Kidney epithelial cell (primary cell): ENCODE results near the gene SPOCD1. TPM values are rescaled to one million over a fixed set of nuclear protein-coding genes. Genes with fewer than 3 reads are reported as not detected.

Experiments used
- DNase-seq: peaks from one replicate; pipeline ENCODE4 v3.0.0-alpha.2; 2010; ENCODE audit warnings: low read depth
- H3K27me3 ChIP-seq: 2 replicates; pipeline ENCODE4 v1.6.0; 2011; ENCODE audit warnings: low read length; ENCODE audit not compliant: control insufficient read depth, insufficient read depth
- H3K36me3 ChIP-seq: 2 replicates; pipeline ENCODE4 v1.5.1; 2011; ENCODE audit warnings: low read length; ENCODE audit not compliant: control insufficient read depth, insufficient read depth
- H3K4me3 ChIP-seq: 2 replicates; pipeline ENCODE4 v1.5.1; 2011; ENCODE audit warnings: low read depth, mild to moderate bottlenecking, control low read depth, low read length
- total RNA-seq: library from RNA; depleted of rRNA; stranded (reverse); fragments of >200 nt; gene quantifications from 2 replicates; pipeline ENCODE4 v1.2.3, GENCODE V29; 2015
- TF ChIP-seq, protein P1 (sequence below): IDR thresholded peaks from 2 replicates; pipeline ENCODE4 v1.5.1; 2011; ENCODE audit warnings: mild to moderate bottlenecking, moderate library complexity, low read length, control low read depth, inconsistent platforms; ENCODE audit not compliant: insufficient read depth, poor library complexity, severe bottlenecking

Gene SPOCD1
- total RNA-seq, 1 donor from 2014 or later, result 31.8 TPM

GRCh38 chr1:31781138-31781755 lies 34.6 kb downstream of the SPOCD1 start:
- Histone ChIP-seq H3K4me3 (no peak overlapping the region), H3K36me3 (no peaks in the 10 kb centered on the region), H3K27me3 (peaks cover 6% of the 10 kb centered on the region)
- no peak for DNase-seq
- TF ChIP-seq, protein P1, sequence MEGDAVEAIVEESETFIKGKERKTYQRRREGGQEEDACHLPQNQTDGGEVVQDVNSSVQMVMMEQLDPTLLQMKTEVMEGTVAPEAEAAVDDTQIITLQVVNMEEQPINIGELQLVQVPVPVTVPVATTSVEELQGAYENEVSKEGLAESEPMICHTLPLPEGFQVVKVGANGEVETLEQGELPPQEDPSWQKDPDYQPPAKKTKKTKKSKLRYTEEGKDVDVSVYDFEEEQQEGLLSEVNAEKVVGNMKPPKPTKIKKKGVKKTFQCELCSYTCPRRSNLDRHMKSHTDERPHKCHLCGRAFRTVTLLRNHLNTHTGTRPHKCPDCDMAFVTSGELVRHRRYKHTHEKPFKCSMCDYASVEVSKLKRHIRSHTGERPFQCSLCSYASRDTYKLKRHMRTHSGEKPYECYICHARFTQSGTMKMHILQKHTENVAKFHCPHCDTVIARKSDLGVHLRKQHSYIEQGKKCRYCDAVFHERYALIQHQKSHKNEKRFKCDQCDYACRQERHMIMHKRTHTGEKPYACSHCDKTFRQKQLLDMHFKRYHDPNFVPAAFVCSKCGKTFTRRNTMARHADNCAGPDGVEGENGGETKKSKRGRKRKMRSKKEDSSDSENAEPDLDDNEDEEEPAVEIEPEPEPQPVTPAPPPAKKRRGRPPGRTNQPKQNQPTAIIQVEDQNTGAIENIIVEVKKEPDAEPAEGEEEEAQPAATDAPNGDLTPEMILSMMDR, result no peak

DNA sequence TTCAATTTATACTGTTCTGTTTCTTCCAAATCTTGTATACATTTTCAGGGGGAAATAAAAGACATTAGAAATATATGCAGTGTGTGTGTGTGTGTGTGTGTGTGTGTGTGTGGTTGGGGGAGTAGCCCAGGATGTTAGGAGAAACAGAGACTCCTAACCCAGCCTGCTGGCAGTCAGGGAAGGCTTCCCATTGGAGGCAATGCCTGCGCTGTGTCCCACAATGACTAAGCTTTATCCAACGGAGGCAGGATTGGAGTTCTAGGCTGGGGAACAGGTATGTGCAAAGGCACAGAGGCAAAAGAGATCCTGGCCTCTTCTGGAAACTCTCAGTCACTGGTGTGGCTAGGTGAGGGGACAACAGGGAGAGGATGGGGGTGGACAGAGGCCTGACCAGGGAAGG lies 35.2 kb downstream of the SPOCD1 start:
- Histone ChIP-seq H3K27me3 (peaks cover 6% of the 10 kb centered on the region), H3K4me3 (no peak overlapping the region), H3K36me3 (no peaks in the 10 kb centered on the region)
- DNase-seq, result no peak
- TF ChIP-seq, protein P1, result no peak

DNA sequence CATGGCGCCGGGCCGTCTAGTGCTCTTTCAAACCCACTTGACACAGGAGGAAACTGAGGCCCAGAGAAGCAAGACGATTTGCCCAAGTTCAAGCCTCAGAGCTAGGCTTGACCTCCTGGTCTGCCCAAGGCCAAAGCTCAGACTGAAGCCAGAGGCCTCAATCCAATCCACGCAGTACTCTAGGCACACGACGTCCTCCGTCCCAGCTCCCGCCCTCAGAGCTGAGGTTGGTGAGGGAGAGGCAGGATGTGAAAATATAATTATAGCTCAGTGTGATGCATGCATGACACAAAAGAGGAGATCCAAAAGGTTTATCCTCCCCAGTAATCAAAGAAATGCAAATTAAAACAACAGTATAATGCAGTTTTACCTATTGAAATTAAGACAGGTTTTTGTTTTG lies 36.1 kb downstream of the SPOCD1 start:
- Histone ChIP-seq H3K27me3 (peaks cover 14% of the 10 kb centered on the region), H3K4me3 (no peak overlapping the region), H3K36me3 (no peaks in the 10 kb centered on the region)
- DNase-seq, result no peak
- TF ChIP-seq, protein P1, result no peak

GRCh38 chr1:31778763-31779488 lies 36.9 kb downstream of the SPOCD1 start:
- Histone ChIP-seq H3K27me3 (peaks cover 18% of the 10 kb centered on the region), H3K4me3 (no peak overlapping the region), H3K36me3 (no peaks in the 10 kb centered on the region)
- DNase-seq, result no peak
- TF ChIP-seq, protein P1, result no peak

- TF ChIP-seq, protein P1, result no peak
- H3K27me3 ChIP-seq, result peaks cover 39% of the 10 kb centered on the region
- no peak overlapping the region for H3K4me3 ChIP-seq
- DNase-seq, result no peak
- no peaks in the 10 kb centered on the region for H3K36me3 ChIP-seq
Observed at GRCh38 chr1:31776516-31776915, 39.3 kb downstream of the SPOCD1 start.
